ENCODE measurements around the gene BSND. TPM values are rescaled to one million over a fixed set of nuclear protein-coding genes. Genes with fewer than 3 reads are reported as not detected.

BSND gene
- total RNA-seq, 1 experiment from 2014 or later: 0.17 TPM

- H2BK15ac ChIP-seq (ENCODE audit: low read depth, low read length): no peak overlapping the region
- no peak overlapping the region for H4K91ac ChIP-seq (ENCODE audit: insufficient read length, low read depth, low read length)
- no peak overlapping the region for H4K5ac ChIP-seq (ENCODE audit: insufficient read length, low read depth, low read length)
- H3K23me2 ChIP-seq (ENCODE audit: insufficient read length, low read depth, low read length, poor library complexity, severe bottlenecking): no peaks in the 10 kb centered on the region
- H3K27ac Mint-ChIP-seq: no peak overlapping the region
- H3K56ac ChIP-seq (ENCODE audit: insufficient read length, low read depth, low read length): no peak overlapping the region
- no peak overlapping the region for H3K27ac ChIP-seq (ENCODE audit: insufficient read length, low read depth, low read length)
- no peak overlapping the region for H3T11ph ChIP-seq (ENCODE audit: low read length)
- H3K23ac ChIP-seq (ENCODE audit: insufficient read length, low read depth, low read length): no peak overlapping the region
- no peak overlapping the region for H2BK5ac ChIP-seq (ENCODE audit: insufficient read length, low read length)
- no peak overlapping the region for H2AFZ ChIP-seq (ENCODE audit: low read length)
- no peaks in the 10 kb centered on the region for H3K79me2 ChIP-seq (ENCODE audit: insufficient read depth, low read length)
- peaks cover 4% of the 10 kb centered on the region for H3K27me3 Mint-ChIP-seq (ENCODE audit: low read depth)
- H3K4me2 ChIP-seq (ENCODE audit: insufficient read depth, insufficient read length, low read length): no peak overlapping the region
- no peaks in the 10 kb centered on the region for H3K36me3 Mint-ChIP-seq (ENCODE audit: insufficient read depth in 1 of 3, low read depth in 3 of 3)
- no peak for TF ChIP-seq CTCF (conservative IDR thresholded peaks at IDR 0.05)
- no peaks in the 10 kb centered on the region for H3K79me1 ChIP-seq (ENCODE audit: insufficient read depth, low read depth, low read length, poor library complexity, severe bottlenecking)
- no peak overlapping the region for H2BK20ac ChIP-seq (ENCODE audit: low read depth, low read length, poor library complexity, severe bottlenecking)
- no peak overlapping the region for H2AK5ac ChIP-seq (ENCODE audit: insufficient read length, low read length)
- H3K9me3 Mint-ChIP-seq: no peaks in the 10 kb centered on the region
- H4K20me1 ChIP-seq (ENCODE audit: control insufficient read depth, insufficient read depth, insufficient read length): no peaks in the 10 kb centered on the region
- no peak overlapping the region for H2BK12ac ChIP-seq (ENCODE audit: insufficient read length, low read depth, low read length)
- peaks cover 18 to 26% of the 10 kb centered on the region in 2 experiments for H3K4me1 Mint-ChIP-seq
- no peaks in the 10 kb centered on the region for H3K27me3 ChIP-seq (ENCODE audit: insufficient read depth, low read length)
- no peak overlapping the region for H2BK120ac ChIP-seq (ENCODE audit: low read depth, low read length, poor library complexity, severe bottlenecking)
- no peak overlapping the region for H3K14ac ChIP-seq (ENCODE audit: insufficient read depth, low read length)
- no CpG with 5 or more reads among the region's 4 CpGs for WGBS (ENCODE audit: extremely low coverage, insufficient read length, low lambda C conversion rate)
- no peak for DNase-seq
- no peak overlapping the region for H3K9ac ChIP-seq (ENCODE audit: extremely low read depth, insufficient read length, low read length)
- no peak overlapping the region for H4K8ac ChIP-seq (replicated peaks; ENCODE audit: insufficient read length, low read depth, low read length)
- H3K4me3 Mint-ChIP-seq: no peak overlapping the region
- no peaks in the 10 kb centered on the region for H3K9me3 ChIP-seq (ENCODE audit: control insufficient read depth, low read depth, low read length)
- H3K18ac ChIP-seq (ENCODE audit: insufficient read length, low read depth, low read length): no peak overlapping the region
- H3K4ac ChIP-seq (ENCODE audit: low read depth, low read length): no peak overlapping the region
- H3K4me1 ChIP-seq (ENCODE audit: insufficient read depth, low read length): no peaks in the 10 kb centered on the region
Observed at GRCh38 chr1:54972436-54972835, 26.3 kb upstream of the BSND start.
